Measurements from ENCODE around the gene RXRA. TPM values are rescaled to one million over a fixed set of nuclear protein-coding genes. Genes with fewer than 3 reads are reported as not detected.

RXRA gene
- total RNA-seq, 1 experiment from 2014 or later, result 31.6 TPM

GRCh38 chr9:134360180-134360759 lies 34.0 kb downstream of the RXRA start:
- no peaks in the 10 kb centered on the region for H3K36me3 ChIP-seq (ENCODE audit: control insufficient read depth, insufficient read depth, low read length)
- H3K4me1 ChIP-seq (ENCODE audit: control insufficient read depth, insufficient read depth, low read length), result peaks cover 16% of the 10 kb centered on the region
- DNase-seq (ENCODE audit: low read depth, low spot score), result no peak
- no peaks in the 10 kb centered on the region for H3K9me3 ChIP-seq (ENCODE audit: control insufficient read depth, insufficient read depth, low read depth, low read length)
- no peak overlapping the region for H3K27ac ChIP-seq (ENCODE audit: low read length)
- intact Hi-C loops (cut with micrococcal nuclease; ENCODE audit: unreplicated experiment) (no loop called here), in situ Hi-C loops (cut with HindIII; ENCODE audit: low pct_unique_long_range_greater_than_20kb, low sequenced_read_pairs) (no loop called here)
- no peaks in the 10 kb centered on the region for H3K27me3 ChIP-seq (ENCODE audit: control insufficient read depth, insufficient read depth, low read length)
- TF ChIP-seq SIN3A (IDR thresholded peaks at IDR 0.05; ENCODE audit: borderline replicate concordance, insufficient read depth, low read depth, low read length), result no peak
- no peak for TF ChIP-seq REST (IDR thresholded peaks at IDR 0.05; ENCODE audit: insufficient read depth in 1 of 2, low read depth in 2 of 2, low read length in 1 of 2)
- TF ChIP-seq POLR2AphosphoS5 (IDR thresholded peaks at IDR 0.05; ENCODE audit: low read depth, low read length), result no peak
- TF ChIP-seq CTCF (IDR thresholded peaks at IDR 0.05), result no peak
- no peak for TF ChIP-seq TCF7L2 (IDR thresholded peaks at IDR 0.05; ENCODE audit: low read depth, low read length)
- BruUV-seq (replicated peaks), result no TSS peak
- H3K4me3 ChIP-seq (ENCODE audit: low read depth in 2 of 2, low read length in 2 of 2), result no peak overlapping the region
- ChIA-PET CTCF (no interaction called here), POLR2A (no interaction called here)
- ATAC-seq, result no peak

- DNase-seq (ENCODE audit: low read depth, low spot score), result no peak
- peaks cover 19% of the 10 kb centered on the region for H3K4me1 ChIP-seq (ENCODE audit: control insufficient read depth, insufficient read depth, low read length)
- POLR2A ChIA-PET, result no interaction called here
These were observed 34.6 kb downstream of the RXRA start for GRCh38 chr9:134360897-134361296.

More at GRCh38 chr9:134360897-134361296, 34.6 kb downstream of the RXRA start:
- no peak for ATAC-seq
- BruUV-seq (replicated peaks), result no TSS peak
- no peak overlapping the region for H3K4me3 ChIP-seq (ENCODE audit: low read depth in 2 of 2, low read length in 2 of 2)
- no peaks in the 10 kb centered on the region for H3K27me3 ChIP-seq (ENCODE audit: control insufficient read depth, insufficient read depth, low read length)
- intact Hi-C loops (cut with micrococcal nuclease; ENCODE audit: unreplicated experiment), result no loop called here
- no peaks in the 10 kb centered on the region for H3K36me3 ChIP-seq (ENCODE audit: control insufficient read depth, insufficient read depth, low read length)
- in situ Hi-C loops (cut with HindIII; ENCODE audit: low pct_unique_long_range_greater_than_20kb, low sequenced_read_pairs), result no loop called here
- H3K27ac ChIP-seq (ENCODE audit: low read length), result no peak overlapping the region
- H3K9me3 ChIP-seq (ENCODE audit: control insufficient read depth, insufficient read depth, low read depth, low read length), result no peaks in the 10 kb centered on the region
- CTCF ChIA-PET, result no interaction called here
- TF ChIP-seq REST (IDR thresholded peaks at IDR 0.05; ENCODE audit: insufficient read depth in 1 of 2, low read depth in 2 of 2, low read length in 1 of 2) (no peak), SIN3A (IDR thresholded peaks at IDR 0.05; ENCODE audit: borderline replicate concordance, insufficient read depth, low read depth, low read length) (no peak)

All from Panc1 (cell line).